Measurements from ENCODE around the gene ACTR10. TPM values are rescaled to one million over a fixed set of nuclear protein-coding genes. Genes with fewer than 3 reads are reported as not detected.

The ACTR10 gene
- total RNA-seq, 1 donor from 2014 or later = 47.7 TPM

GRCh38 chr14:58278177-58278576 lies 78.2 kb downstream of the ACTR10 start:
- intact Hi-C loops (cut with micrococcal nuclease) = no loop called here

DNA sequence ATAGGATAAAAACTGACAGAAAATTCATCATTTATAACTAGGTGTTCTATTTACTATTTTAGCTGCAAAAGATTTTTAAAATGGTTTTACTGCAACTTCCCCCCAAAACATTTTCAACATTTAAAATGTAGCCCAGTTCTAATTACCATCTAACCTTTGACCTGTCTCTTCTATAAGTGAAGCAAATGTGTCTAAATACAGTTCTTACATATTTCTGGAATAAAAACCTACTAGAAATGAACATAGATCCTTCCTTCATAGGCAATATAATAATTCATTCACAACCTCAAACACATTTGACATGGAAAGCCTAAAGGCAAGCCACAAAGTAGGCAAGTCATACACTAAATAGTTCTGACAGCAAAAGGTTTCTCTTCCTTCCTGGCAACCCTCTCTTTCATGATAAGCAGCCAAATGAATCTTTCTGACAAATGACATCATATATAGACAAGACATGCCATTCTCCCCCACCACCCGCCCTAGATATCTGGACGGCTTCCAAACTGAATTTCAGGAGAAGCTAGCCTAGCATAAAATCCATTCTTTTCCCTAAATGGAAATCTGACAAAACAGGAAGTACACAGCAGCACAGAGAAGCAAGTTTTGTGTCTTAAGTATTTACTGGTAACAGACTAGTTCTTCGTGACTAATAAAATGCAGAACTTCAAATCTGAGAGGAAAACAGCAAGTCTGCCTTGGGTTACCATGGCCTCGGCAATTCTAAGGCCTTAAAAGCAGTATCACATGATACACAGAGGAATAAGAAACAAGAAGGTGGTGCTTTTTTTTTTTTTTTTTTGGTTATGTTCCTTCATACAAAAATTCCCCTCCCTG lies 81.2 kb downstream of the ACTR10 start:
- intact Hi-C loops (cut with micrococcal nuclease) = loop anchor here (1.0 to 2.0 kb wide), 2 partner anchors 14 to 17 kb away; partner anchors contain the start of gene ARID4A

DNA sequence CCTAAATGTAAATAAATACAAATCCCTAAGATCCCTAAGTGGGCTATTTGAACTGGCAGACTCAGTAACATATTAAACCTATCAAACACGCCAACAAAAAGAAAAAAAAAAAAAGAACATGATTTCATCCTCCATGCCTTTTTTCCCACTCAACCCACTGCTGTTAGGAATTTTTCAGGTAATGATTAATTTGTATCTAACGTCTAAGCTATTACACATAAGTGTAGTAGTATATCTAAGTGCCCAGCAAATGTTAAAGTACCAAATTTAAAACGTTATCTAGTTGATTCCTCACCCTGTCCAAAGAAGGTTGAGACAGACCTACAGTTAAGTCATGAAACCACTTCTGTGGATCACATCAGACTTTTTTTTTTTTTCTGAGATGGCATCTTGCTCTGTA lies 82.0 kb downstream of the ACTR10 start:
- intact Hi-C loops (cut with micrococcal nuclease) = loop anchor here (1.0 to 2.0 kb wide), 2 partner anchors 15 to 16 kb away; partner anchors contain the start of gene ARID4A

DNA sequence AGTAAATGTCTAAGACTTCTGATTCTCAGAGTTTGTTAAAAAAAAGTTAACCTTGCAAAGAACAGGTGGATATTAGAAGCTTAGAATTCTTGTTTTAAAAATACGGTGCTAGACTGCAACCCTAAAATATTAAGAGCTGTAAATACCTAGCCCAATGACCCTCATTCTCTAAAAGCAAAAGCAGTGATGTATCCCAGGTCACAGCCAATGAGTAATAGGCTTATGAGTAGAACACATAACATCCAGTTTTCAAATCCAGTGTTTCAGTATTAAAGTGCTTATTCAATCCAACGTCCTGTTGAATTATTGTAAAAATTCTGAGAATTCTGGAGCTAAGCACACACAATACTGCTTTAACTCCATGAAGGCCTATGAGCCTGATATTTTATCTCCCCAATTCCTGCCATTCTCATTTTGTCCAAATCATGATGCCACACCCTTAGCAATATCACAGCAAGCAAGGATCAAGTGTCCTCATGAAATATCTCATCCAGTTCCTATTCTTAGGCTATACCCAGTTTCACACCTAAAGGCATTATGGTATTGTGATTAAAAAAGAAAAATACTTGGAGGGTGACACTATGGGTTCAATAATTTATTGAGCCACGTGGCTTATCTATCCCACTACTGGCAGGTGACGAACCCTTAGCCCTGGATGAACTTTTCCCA lies 83.1 kb downstream of the ACTR10 start:
- intact Hi-C loops (cut with micrococcal nuclease) = no loop called here

DNA sequence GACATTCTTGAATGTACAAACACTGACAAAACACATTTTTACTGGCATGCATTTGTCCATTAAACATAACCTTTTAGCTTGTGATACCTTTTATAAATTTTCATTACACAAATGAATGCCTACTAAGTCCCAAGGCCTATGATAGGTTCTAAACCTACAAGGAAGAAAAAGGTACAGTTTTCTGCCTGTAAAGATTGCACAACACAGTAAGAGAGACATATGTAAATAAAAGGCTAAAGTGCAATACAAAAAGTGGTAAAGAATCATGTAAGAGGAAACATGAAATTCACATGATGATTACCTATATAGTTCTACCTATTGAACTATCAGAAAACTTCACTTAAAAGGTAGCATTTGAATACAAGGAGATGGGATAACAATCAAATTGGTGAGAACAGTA lies 83.8 kb downstream of the ACTR10 start:
- intact Hi-C loops (cut with micrococcal nuclease) = no loop called here

GRCh38 chr14:58285132-58285531 lies 85.2 kb downstream of the ACTR10 start:
- intact Hi-C loops (cut with micrococcal nuclease) = no loop called here

Other genes with a start within 250 kb of the ACTR10 start
- not detected in 2 replicates for gene ARMH4, start 47.9 kb upstream of the ACTR10 start, total RNA-seq
- gene PSMA3, start 44.7 kb downstream of the ACTR10 start, total RNA-seq = 354 and 356 TPM in 2 replicates
- gene ARID4A, start 98.4 kb downstream of the ACTR10 start, total RNA-seq = 27.3 and 27.4 TPM in 2 replicates
- gene TOMM20L, start 195.8 kb downstream of the ACTR10 start, total RNA-seq = not detected in 2 replicates
- 39.8 and 39.9 TPM in 2 replicates for gene TIMM9, start 227.4 kb downstream of the ACTR10 start, total RNA-seq
- 24.9 and 26.1 TPM in 2 replicates for gene KIAA0586, start 227.6 kb downstream of the ACTR10 start, total RNA-seq

Measured in T-helper 2 cell treated with Interferon-gamma antibody and Interleukin-4, amounts not matched to agents 100 ng/mL and 5 ng/mL, for 36 hours (primary cell).